ENCODE data around the gene TCEAL9. TPM values are rescaled to one million over a fixed set of nuclear protein-coding genes. Genes with fewer than 3 reads are reported as not detected.
A peak's percentile ranks its signal among the peaks of the same experiment; 100 is the strongest.

Gene TCEAL9
- total and polyA plus RNA-seq, 2 of the 8 experiments (the other 6 are each of a cell fraction or from before 2014, with no cell fraction given), result 22.2 to 36.8 TPM

GRCh38 chrX:103376118-103376978 lies 20.0 kb downstream of the TCEAL9 start, which contains the start of gene BEX3 (continued):
- no peak for TF ChIP-seq KDM4A (IDR thresholded peaks at IDR 0.05; ENCODE audit: low read depth, low read length, severe bottlenecking)
- no peak for TF ChIP-seq CHD1 (IDR thresholded peaks at IDR 0.05; ENCODE audit: low read depth, low read length)
- TF ChIP-seq SIX5 (IDR thresholded peaks at IDR 0.05; ENCODE audit: low read depth, low read length), result no peak
- TF ChIP-seq SUZ12 (IDR thresholded peaks at IDR 0.05; ENCODE audit: low read length), result no peak
- no peak for TF ChIP-seq HDAC2 (IDR thresholded peaks at IDR 0.05; ENCODE audit: borderline replicate concordance in 1 of 2, low read depth in 2 of 2, low read length in 2 of 2)
- peak; percentile 84 for TF ChIP-seq TBP (IDR thresholded peaks at IDR 0.05; ENCODE audit: low read depth, low read length)
- peak; percentile 7 to 14; a peak in 2 of 4 replicates for TF ChIP-seq RAD21 (IDR thresholded peaks at IDR 0.05 in 1 of 2, conservative IDR thresholded peaks at IDR 0.05 in 1 of 2; ENCODE audit: low read depth in 2 of 2, low read length in 2 of 2)
- no peak for TF ChIP-seq GABPA (IDR thresholded peaks at IDR 0.05; ENCODE audit: borderline replicate concordance, insufficient read depth, low read length)
- no peak for TF ChIP-seq TCF12 (IDR thresholded peaks at IDR 0.05; ENCODE audit: low read depth, low read length)
- no peak for TF ChIP-seq YY1 (IDR thresholded peaks at IDR 0.05; ENCODE audit: low read depth, low read length)
- TF ChIP-seq FOSL1 (IDR thresholded peaks at IDR 0.05; ENCODE audit: insufficient read depth, low read depth, low read length), result no peak
- no peak for TF ChIP-seq BACH1 (IDR thresholded peaks at IDR 0.05; ENCODE audit: low read length)
- TF ChIP-seq KDM5A (IDR thresholded peaks at IDR 0.05; ENCODE audit: low read length), result no peak
- no peak for TF ChIP-seq HDAC6 (IDR thresholded peaks at IDR 0.05; ENCODE audit: low read depth, low read length)
- TF ChIP-seq RBBP5 (IDR thresholded peaks at IDR 0.05; ENCODE audit: borderline replicate concordance, low read depth, low read length), result no peak
- no peak for TF ChIP-seq ASH2L (IDR thresholded peaks at IDR 0.05; ENCODE audit: low read length)
